ENCODE measurements around the gene HS3ST2. TPM values are rescaled to one million over a fixed set of nuclear protein-coding genes. Genes with fewer than 3 reads are reported as not detected.

Gene HS3ST2
- total and polyA plus RNA-seq, 2 experiments from 2014 or later: 1.4 to 3.2 TPM

GRCh38 chr16:22806811-22807210 lies 7.2 kb upstream of the HS3ST2 start (continued):
- TF ChIP-seq CTCF (conservative IDR thresholded peaks at IDR 0.05; ENCODE audit: low read depth in 2 of 2) (no peak), REST (IDR thresholded peaks at IDR 0.05; ENCODE audit: unreplicated experiment) (no peak), POLR2AphosphoS5 (IDR thresholded peaks at IDR 0.05; ENCODE audit: low read depth) (no peak), JUNB (IDR thresholded peaks at IDR 0.05; ENCODE audit: unreplicated experiment) (no peak), ZNF331 (CRISPR knock-in tag; IDR thresholded peaks at IDR 0.05; ENCODE audit: low read depth) (no peak), ETS1 (IDR thresholded peaks at IDR 0.05) (no peak)

GRCh38 chr16:22810226-22810625 lies 3.7 kb upstream of the HS3ST2 start:
- Histone ChIP-seq H3K27ac (ENCODE audit: low read depth) (no peak overlapping the region), H3K4me3 (no peak overlapping the region), H3K79me2 (replicated peaks; ENCODE audit: insufficient read depth) (no peaks in the 10 kb centered on the region), H2AFZ (no peak overlapping the region), H4K20me1 (replicated peaks; ENCODE audit: insufficient read depth) (peaks cover 3% of the 10 kb centered on the region), H3K4me1 (ENCODE audit: insufficient read depth) (no peaks in the 10 kb centered on the region), H3K36me3 (ENCODE audit: insufficient read depth) (no peaks in the 10 kb centered on the region), H3K9me2 (ENCODE audit: insufficient read depth) (no peaks in the 10 kb centered on the region), H3K27me3 (ENCODE audit: insufficient read depth) (peaks cover 13% of the 10 kb centered on the region), H3K4me2 (no peak overlapping the region), H3F3A (replicated peaks; ENCODE audit: low read depth) (no peaks in the 10 kb centered on the region)
- no peak for ATAC-seq
- H3K4me3 Mint-ChIP-seq: no peak overlapping the region
- H3K27ac Mint-ChIP-seq: no peak overlapping the region
- H3K9me3 Mint-ChIP-seq: no peaks in the 10 kb centered on the region
- peaks cover 3% of the 10 kb centered on the region for H3K4me1 Mint-ChIP-seq
- DNase-seq (ENCODE audit: low spot score): no peak
- peaks cover 15% of the 10 kb centered on the region for H3K27me3 Mint-ChIP-seq (ENCODE audit: insufficient read depth, low read depth, poor library complexity)
- no peaks in the 10 kb centered on the region for H3K36me3 Mint-ChIP-seq (ENCODE audit: low read depth)
- TF ChIP-seq EZH2phosphoT487 (IDR thresholded peaks at IDR 0.05; ENCODE audit: unreplicated experiment) (no peak), STAT1 (IDR thresholded peaks at IDR 0.05; ENCODE audit: unreplicated experiment) (no peak), ZNF331 (CRISPR knock-in tag; IDR thresholded peaks at IDR 0.05; ENCODE audit: low read depth) (no peak), CREB1 (CRISPR knock-in tag; IDR thresholded peaks at IDR 0.05; ENCODE audit: low read depth) (no peak), NANOG (IDR thresholded peaks at IDR 0.05; ENCODE audit: borderline replicate concordance) (no peak), ZNF462 (CRISPR knock-in tag; IDR thresholded peaks at IDR 0.05) (no peak), POLR2AphosphoS5 (IDR thresholded peaks at IDR 0.05; ENCODE audit: low read depth) (no peak)

Data from GM23338 (cell line).